Sigmoid colon (tissue), 7 donors: ENCODE data around the gene RIMKLA. TPM values are rescaled to one million over a fixed set of nuclear protein-coding genes. Genes with fewer than 3 reads are reported as not detected.

Source experiments
- DNase-seq: peaks from one replicate; pipeline ENCODE4 v3.0.0-alpha.2; 2019
- H3K27ac ChIP-seq, 4 donors: fragments of 200-600 bp; sonication (generic); one replicate each; pipeline ENCODE4 v1.5.1; 2016 to 2019; ENCODE audit warnings: mild to moderate bottlenecking in 1 of 4
- H3K27me3 ChIP-seq, 3 donors: fragments of 200-600 bp; sonication (generic); one replicate each; pipeline ENCODE4 v1.5.1; 2019; ENCODE audit warnings: mild to moderate bottlenecking in 1 of 3
- H3K36me3 ChIP-seq, 4 donors: fragments of 200-600 bp; sonication (generic); one replicate each; pipeline ENCODE4 v1.5.1; 2016 to 2019
- H3K4me1 ChIP-seq, 4 donors: fragments of 200-600 bp; sonication (generic); one replicate each; pipeline ENCODE4 v1.5.1; 2017 to 2019
- H3K4me3 ChIP-seq, 4 donors: fragments of 200-600 bp; sonication (generic); one replicate each; pipeline ENCODE4 v1.5.1; 2017 to 2019; ENCODE audit warnings: mild to moderate bottlenecking in 2 of 4, moderate library complexity in 1 of 4
- H3K9me3 ChIP-seq, 4 donors: fragments of 200-600 bp in 3 of 4; sonication (generic) in 3 of 4; one replicate each; pipeline versions ENCODE4 v1.5.1 to v1.6.1; 2013 to 2019
- EP300 ChIP-seq, 4 donors: sonication (generic); formaldehyde crosslinking; IDR thresholded peaks; one replicate each; pipeline ENCODE4 v1.6.1; 2017; ENCODE audit warnings: antibody characterized with exemption in 4 of 4
- POLR2A ChIP-seq, 2 donors: fragments of 450-650 bp; IDR thresholded peaks; one replicate each; pipeline ENCODE4 v1.6.1; 2016; ENCODE audit warnings: antibody characterized with exemption in 2 of 2, mild to moderate bottlenecking in 2 of 2, moderate library complexity in 2 of 2
- POLR2AphosphoS5 ChIP-seq, 4 donors: sonication (generic); formaldehyde crosslinking; IDR thresholded peaks; one replicate each; pipeline ENCODE4 v1.6.1; 2017; ENCODE audit warnings: antibody characterized with exemption in 4 of 4
- WGBS, 2 donors: extraction: QIAGEN DNeasy Blood & Tissue Kit; methylation state at CpG; one replicate each; pipeline ENCODE4 v1.1.7; 2013; 5-methylcytosine and 5-hydroxymethylcytosine counted together
- intact Hi-C: fragments of 100-400 bp; cut with DNase I; formaldehyde crosslinking; loops from one replicate; pipeline ENCODE4 v1.15.1; 2023
- polyA plus RNA-seq, 3 donors: library from polyadenylated mRNA; stranded (reverse); fragments of 200-250 nt; gene quantifications; one replicate each; pipeline ENCODE4 v1.2.3, GENCODE V29; 2013
- total RNA-seq, 4 donors: library from RNA; depleted of rRNA; stranded (reverse); fragments of >200 nt; gene quantifications; one replicate each; pipeline ENCODE4 v1.1.0, GENCODE V29; 2016
- TF ChIP-seq, protein P1 (sequence below), 4 experiments: fragments of 450-650 bp in 3 of 4; fragments of 200-600 bp in 1 of 4; IDR thresholded peaks; one replicate each; pipeline ENCODE4 v1.5.1; 2016 to 2019; ENCODE audit warnings: antibody characterized with exemption in 4 of 4, mild to moderate bottlenecking in 3 of 4, moderate library complexity in 2 of 4
- donor health status: healthy with polysubstance abuse.
- donor health status: Bipolar disorder and iron deficiency.
- donor health status: healthy.

The RIMKLA gene
- total and polyA plus RNA-seq, 7 donors, result 2.1 to 11.4 (median 4.1) TPM

- Histone ChIP-seq H3K36me3 (no peaks in the 10 kb centered on the region), H3K27me3 (no peaks in the 10 kb centered on the region), H3K4me1 (no peaks in the 10 kb centered on the region), H3K27ac (no peak overlapping the region), H3K4me3 (no peak overlapping the region), H3K9me3 (no peaks in the 10 kb centered on the region)
- WGBS, 2 donors, result 94 to 98% methylated on average over 4 of the region's 4 CpGs
- intact Hi-C loops, result no loop called here
- DNase-seq, result no peak
- TF ChIP-seq EP300 (IDR thresholded peaks at IDR 0.05) (no peak), POLR2AphosphoS5 (IDR thresholded peaks at IDR 0.05) (no peak), POLR2A (IDR thresholded peaks at IDR 0.05) (no peak)
- TF ChIP-seq, protein P1, sequence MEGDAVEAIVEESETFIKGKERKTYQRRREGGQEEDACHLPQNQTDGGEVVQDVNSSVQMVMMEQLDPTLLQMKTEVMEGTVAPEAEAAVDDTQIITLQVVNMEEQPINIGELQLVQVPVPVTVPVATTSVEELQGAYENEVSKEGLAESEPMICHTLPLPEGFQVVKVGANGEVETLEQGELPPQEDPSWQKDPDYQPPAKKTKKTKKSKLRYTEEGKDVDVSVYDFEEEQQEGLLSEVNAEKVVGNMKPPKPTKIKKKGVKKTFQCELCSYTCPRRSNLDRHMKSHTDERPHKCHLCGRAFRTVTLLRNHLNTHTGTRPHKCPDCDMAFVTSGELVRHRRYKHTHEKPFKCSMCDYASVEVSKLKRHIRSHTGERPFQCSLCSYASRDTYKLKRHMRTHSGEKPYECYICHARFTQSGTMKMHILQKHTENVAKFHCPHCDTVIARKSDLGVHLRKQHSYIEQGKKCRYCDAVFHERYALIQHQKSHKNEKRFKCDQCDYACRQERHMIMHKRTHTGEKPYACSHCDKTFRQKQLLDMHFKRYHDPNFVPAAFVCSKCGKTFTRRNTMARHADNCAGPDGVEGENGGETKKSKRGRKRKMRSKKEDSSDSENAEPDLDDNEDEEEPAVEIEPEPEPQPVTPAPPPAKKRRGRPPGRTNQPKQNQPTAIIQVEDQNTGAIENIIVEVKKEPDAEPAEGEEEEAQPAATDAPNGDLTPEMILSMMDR (IDR thresholded peaks at IDR 0.05), result no peak
These were observed 52.1 kb downstream of the RIMKLA start for GRCh38 chr1:42432714-42433113.

DNA sequence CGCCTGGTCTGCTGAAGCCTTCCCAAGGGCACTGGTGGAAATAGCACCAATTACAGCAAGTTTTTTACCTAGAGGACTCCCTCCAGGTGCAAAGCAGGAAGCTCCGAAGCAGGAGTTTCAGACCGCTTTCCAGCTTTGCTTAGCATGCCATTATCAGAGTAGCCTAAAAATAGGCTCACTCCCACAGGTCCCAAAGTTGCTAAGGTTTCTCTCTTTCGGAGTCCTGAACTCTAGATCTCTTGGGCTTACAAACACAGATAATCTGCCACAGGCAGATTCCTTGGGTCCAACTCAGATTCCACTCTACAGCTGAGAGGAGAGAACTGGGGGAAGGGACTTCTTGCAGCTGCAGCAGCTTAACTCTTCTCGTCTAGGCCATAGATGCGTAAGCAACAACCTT, 52.8 kb downstream of the RIMKLA start:
- Histone ChIP-seq H3K36me3 (no peaks in the 10 kb centered on the region), H3K27me3 (no peaks in the 10 kb centered on the region), H3K9me3 (no peaks in the 10 kb centered on the region), H3K4me3 (no peak overlapping the region), H3K4me1 (no peaks in the 10 kb centered on the region), H3K27ac (no peak overlapping the region)
- TF ChIP-seq POLR2AphosphoS5 (IDR thresholded peaks at IDR 0.05) (no peak), POLR2A (IDR thresholded peaks at IDR 0.05) (no peak), EP300 (IDR thresholded peaks at IDR 0.05) (no peak)
- intact Hi-C loops, result no loop called here
- 87 to 94% methylated on average over 6 of the region's 6 CpGs for WGBS, 2 donors
- no peak for DNase-seq

GRCh38 chr1:42434340-42434739, 53.7 kb downstream of the RIMKLA start:
- TF ChIP-seq POLR2A (IDR thresholded peaks at IDR 0.05), result no peak
- TF ChIP-seq EP300 (IDR thresholded peaks at IDR 0.05), result no peak
- TF ChIP-seq POLR2AphosphoS5 (IDR thresholded peaks at IDR 0.05), result no peak
- TF ChIP-seq, protein P1 (IDR thresholded peaks at IDR 0.05), result no peak
- 72 to 88% methylated on average over 4 of the region's 4 CpGs for WGBS, 2 donors
- H3K27ac ChIP-seq, result no peak overlapping the region
- DNase-seq, result no peak
- H3K4me1 ChIP-seq, result no peaks in the 10 kb centered on the region
- H3K4me3 ChIP-seq, result no peak overlapping the region
- H3K9me3 ChIP-seq, result no peaks in the 10 kb centered on the region
- intact Hi-C loops, result no loop called here
- no peaks in the 10 kb centered on the region for H3K36me3 ChIP-seq
- H3K27me3 ChIP-seq, result no peaks in the 10 kb centered on the region

GRCh38 chr1:42439940-42440339, 59.3 kb downstream of the RIMKLA start:
- Histone ChIP-seq H3K36me3 (no peaks in the 10 kb centered on the region), H3K27me3 (no peaks in the 10 kb centered on the region), H3K4me3 (no peak overlapping the region), H3K9me3 (no peaks in the 10 kb centered on the region), H3K4me1 (no peaks in the 10 kb centered on the region), H3K27ac (no peak overlapping the region)
- no peak for DNase-seq
- TF ChIP-seq POLR2A (IDR thresholded peaks at IDR 0.05) (no peak), POLR2AphosphoS5 (IDR thresholded peaks at IDR 0.05) (no peak), EP300 (IDR thresholded peaks at IDR 0.05) (no peak)
- TF ChIP-seq, protein P1 (IDR thresholded peaks at IDR 0.05), result no peak
- WGBS, 2 donors, result 12 to 64% methylated on average over 2 of the region's 2 CpGs
- intact Hi-C loops, result no loop called here

DNA sequence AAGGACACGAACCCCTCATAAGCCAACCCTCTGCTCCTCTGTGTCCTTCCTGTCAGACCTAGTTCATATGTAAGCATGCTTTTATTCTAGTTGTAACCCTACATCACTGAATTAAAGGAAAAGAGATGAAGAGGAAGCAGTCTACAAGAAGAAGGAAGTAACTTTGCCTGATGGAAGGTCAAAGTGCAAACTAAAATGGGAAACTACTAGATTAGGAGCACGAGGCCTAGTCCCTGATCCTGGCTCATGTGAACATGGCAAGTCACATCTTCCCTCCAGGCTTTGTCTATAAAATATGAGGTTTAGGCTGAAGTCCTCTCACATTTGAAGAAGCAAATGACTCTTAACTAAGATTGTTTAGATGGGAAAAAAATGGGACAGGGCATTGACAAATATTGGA, 62.1 kb downstream of the RIMKLA start:
- no peaks in the 10 kb centered on the region for H3K36me3 ChIP-seq
- H3K4me3 ChIP-seq, result no peak overlapping the region
- intact Hi-C loops, result no loop called here
- TF ChIP-seq POLR2A (IDR thresholded peaks at IDR 0.05), result no peak
- no peak for TF ChIP-seq EP300 (IDR thresholded peaks at IDR 0.05)
- TF ChIP-seq POLR2AphosphoS5 (IDR thresholded peaks at IDR 0.05), result no peak
- TF ChIP-seq, protein P1 (IDR thresholded peaks at IDR 0.05), result no peak
- WGBS, 2 donors, result 30 to 49% methylated on average over 2 of the region's 2 CpGs
- no peaks in the 10 kb centered on the region for H3K9me3 ChIP-seq
- no peak overlapping the region for H3K27ac ChIP-seq
- no peaks in the 10 kb centered on the region for H3K4me1 ChIP-seq
- no peak for DNase-seq
- H3K27me3 ChIP-seq, result no peaks in the 10 kb centered on the region
